T-helper 22 cell (primary cell): ENCODE results near the gene MYOT.
A peak's percentile ranks its signal among the peaks of the same experiment; 100 is the strongest.
"Not testable (repeated sequence)": the region's sequence is repeated elsewhere in the genome, so short reads cannot be mapped to it uniquely, and the experiment has no call there.

Experiments
- DNase-seq: peaks from one replicate; pipeline ENCODE4 v3.0.0-alpha.2; 2020; ENCODE audit warnings: low read depth

MYOT gene

GRCh38 chr5:137856916-137857862 lies 10.5 kb upstream of the MYOT start:
- DNase-seq: no peak

GRCh38 chr5:137858223-137858916 lies 9.3 kb upstream of the MYOT start:
- DNase-seq: no peak

GRCh38 chr5:137858954-137859353 lies 8.7 kb upstream of the MYOT start:
- DNase-seq: no peak

- no peak for DNase-seq
Measured at GRCh38 chr5:137862251-137862650, 5.4 kb upstream of the MYOT start.

- DNase-seq: not testable (repeated sequence)
Measured at GRCh38 chr5:137863653-137864052, 4.0 kb upstream of the MYOT start.

- no peak for DNase-seq
Measured at GRCh38 chr5:137866541-137867388, 895 bp upstream of the MYOT start.

GRCh38 chr5:137870647-137871339 lies 3.1 kb downstream of the MYOT start:
- DNase-seq: no peak

GRCh38 chr5:137871571-137871970 lies 3.9 kb downstream of the MYOT start:
- DNase-seq: no peak

GRCh38 chr5:137872466-137872865 lies 4.8 kb downstream of the MYOT start:
- no peak for DNase-seq

- no peak for DNase-seq
Measured at GRCh38 chr5:137876101-137876500, 8.4 kb downstream of the MYOT start.

GRCh38 chr5:137880313-137880712 lies 12.7 kb downstream of the MYOT start:
- no peak for DNase-seq

- DNase-seq: no peak
Measured at GRCh38 chr5:137887831-137888230, 20.2 kb downstream of the MYOT start.

- DNase-seq: no peak
Measured at GRCh38 chr5:137888466-137888862, 20.8 kb downstream of the MYOT start.

GRCh38 chr5:137888863-137889759 lies 21.5 kb downstream of the MYOT start, which contains the start of gene PKD2L2:
Gene PKD2L2 (plus strand): TSS chr5:137889457. CDS start chr5:137889492, 35 bp downstream.
- peak; percentile 56 for DNase-seq

GRCh38 chr5:137890845-137891244 lies 23.2 kb downstream of the MYOT start:
- no peak for DNase-seq

- no peak for DNase-seq
Measured at GRCh38 chr5:137891849-137892248, 24.2 kb downstream of the MYOT start.

- DNase-seq: no peak
Measured at GRCh38 chr5:137894586-137894985, 26.9 kb downstream of the MYOT start.

GRCh38 chr5:137896560-137896959 lies 28.9 kb downstream of the MYOT start:
- no peak for DNase-seq

- no peak for DNase-seq
Measured at GRCh38 chr5:137899493-137899892, 31.8 kb downstream of the MYOT start.

GRCh38 chr5:137901011-137901817 lies 33.6 kb downstream of the MYOT start:
- DNase-seq: no peak
